GM12865 (cell line): ENCODE data around the gene NT5DC1.
"Not testable (repeated sequence)": the region's sequence is repeated elsewhere in the genome, so short reads cannot be mapped to it uniquely, and the experiment has no call there.

Experiments used
- DNase-seq: peaks from one replicate; pipeline ENCODE4 v3.0.0; 2010; ENCODE audit warnings: low read depth
- H3K4me3 ChIP-seq: 2 replicates; pipeline ENCODE4 v1.5.1; 2011; ENCODE audit warnings: mild to moderate bottlenecking, low read depth, low read length, control low read depth
- TF ChIP-seq, protein P1 (sequence below): IDR thresholded peaks from 2 replicates; pipeline ENCODE4 v1.5.1; 2011; ENCODE audit warnings: low read length, control low read depth, low read depth, inconsistent platforms; ENCODE audit not compliant: insufficient read depth; ENCODE audit errors: missing control alignments

Gene NT5DC1

DNA sequence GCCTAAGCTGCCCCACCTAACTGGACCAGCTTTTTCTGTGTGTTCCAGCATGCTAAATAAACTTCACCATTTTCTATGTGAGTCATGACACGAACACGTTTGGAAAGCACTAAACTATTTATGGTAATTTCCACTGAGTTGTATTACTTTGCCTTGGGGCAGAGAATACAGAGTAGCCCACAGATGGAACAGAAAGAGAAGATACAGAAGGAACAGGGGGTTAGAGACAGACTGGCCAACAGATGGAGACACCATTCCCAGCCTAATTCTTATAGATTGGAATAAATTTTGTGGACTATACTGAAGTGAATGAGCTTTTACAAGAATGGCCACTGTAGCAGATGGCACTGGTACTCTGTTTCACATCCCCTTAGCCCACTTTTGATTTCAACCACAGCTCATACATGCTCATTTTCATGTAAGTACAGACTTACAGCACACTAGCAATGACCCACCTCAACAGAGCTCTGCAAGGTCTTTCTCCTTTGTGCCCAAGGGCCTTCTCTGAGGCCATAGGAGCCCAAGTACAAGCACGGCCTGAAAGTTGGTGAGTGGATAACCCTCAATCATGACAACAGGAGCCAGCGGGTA lies 13.1 kb upstream of the NT5DC1 start:
- peak; percentile 93 for DNase-seq
- peak overlapping the region; percentile 45 for H3K4me3 ChIP-seq
- TF ChIP-seq, protein P1, sequence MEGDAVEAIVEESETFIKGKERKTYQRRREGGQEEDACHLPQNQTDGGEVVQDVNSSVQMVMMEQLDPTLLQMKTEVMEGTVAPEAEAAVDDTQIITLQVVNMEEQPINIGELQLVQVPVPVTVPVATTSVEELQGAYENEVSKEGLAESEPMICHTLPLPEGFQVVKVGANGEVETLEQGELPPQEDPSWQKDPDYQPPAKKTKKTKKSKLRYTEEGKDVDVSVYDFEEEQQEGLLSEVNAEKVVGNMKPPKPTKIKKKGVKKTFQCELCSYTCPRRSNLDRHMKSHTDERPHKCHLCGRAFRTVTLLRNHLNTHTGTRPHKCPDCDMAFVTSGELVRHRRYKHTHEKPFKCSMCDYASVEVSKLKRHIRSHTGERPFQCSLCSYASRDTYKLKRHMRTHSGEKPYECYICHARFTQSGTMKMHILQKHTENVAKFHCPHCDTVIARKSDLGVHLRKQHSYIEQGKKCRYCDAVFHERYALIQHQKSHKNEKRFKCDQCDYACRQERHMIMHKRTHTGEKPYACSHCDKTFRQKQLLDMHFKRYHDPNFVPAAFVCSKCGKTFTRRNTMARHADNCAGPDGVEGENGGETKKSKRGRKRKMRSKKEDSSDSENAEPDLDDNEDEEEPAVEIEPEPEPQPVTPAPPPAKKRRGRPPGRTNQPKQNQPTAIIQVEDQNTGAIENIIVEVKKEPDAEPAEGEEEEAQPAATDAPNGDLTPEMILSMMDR: no peak

DNA sequence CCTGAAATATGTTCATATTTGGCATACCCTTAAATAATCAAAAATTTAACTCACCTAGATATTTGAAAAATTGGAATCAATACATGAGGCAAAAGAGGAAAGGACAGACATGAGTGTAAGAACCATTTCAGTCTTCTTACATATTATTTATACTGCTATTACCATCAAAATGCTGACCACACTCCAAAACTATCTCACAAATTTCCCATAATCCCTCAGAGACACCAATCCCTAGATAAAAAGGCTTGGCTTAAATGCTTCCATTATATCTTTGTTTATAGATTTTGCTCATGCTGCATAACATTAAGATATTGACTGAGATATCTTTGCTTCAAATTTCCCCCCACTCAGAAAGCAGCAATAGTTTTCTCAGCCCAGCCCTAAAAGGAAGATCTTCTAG lies 11.7 kb upstream of the NT5DC1 start:
- TF ChIP-seq, protein P1: no peak
- peak overlapping the region; percentile 45; the same call in 1 of the 2 replicates for H3K4me3 ChIP-seq
- no peak for DNase-seq

DNA sequence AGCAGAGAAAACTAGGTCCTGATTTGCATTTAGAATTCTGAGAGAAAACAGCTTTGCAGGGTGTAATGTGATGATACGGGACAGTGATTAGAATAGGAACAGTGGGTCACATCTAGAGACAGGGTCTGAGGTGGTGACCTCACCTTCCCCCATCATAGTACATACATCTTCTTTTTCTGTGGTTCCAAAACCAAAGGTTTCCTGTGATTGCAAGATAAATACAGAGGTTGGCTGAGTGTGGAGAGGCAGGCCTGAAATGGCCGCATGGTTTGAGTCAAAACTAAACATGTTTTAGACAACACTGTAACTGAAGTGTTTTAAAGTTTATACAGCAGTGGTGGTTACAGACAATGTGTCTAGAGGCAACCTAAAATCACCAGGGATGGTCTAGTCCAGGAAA lies 10.4 kb upstream of the NT5DC1 start:
- peak; percentile 87 for DNase-seq
- TF ChIP-seq, protein P1: no peak
- no peak overlapping the region for H3K4me3 ChIP-seq

DNA sequence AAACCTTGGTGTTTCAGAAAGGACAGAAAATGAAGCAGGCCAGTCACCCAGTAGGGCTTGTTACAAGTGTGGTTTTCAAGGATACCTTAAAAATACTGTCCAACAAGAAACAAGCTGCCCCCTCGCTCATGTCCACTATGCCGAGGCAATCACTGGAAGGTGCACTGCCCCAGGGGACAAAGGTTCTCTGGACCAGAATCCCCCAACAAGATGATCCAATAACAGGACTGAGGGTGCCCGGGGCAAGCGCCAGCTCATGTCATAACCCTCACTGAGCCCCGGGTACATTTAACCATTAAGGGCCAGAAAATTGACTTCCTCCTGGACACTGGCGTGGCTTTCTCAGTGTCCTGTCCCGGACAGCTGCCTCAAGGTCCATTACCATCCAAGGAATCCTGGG lies 6.6 kb upstream of the NT5DC1 start:
- no peak for DNase-seq
- TF ChIP-seq, protein P1: no peak
- no peak overlapping the region for H3K4me3 ChIP-seq

DNA sequence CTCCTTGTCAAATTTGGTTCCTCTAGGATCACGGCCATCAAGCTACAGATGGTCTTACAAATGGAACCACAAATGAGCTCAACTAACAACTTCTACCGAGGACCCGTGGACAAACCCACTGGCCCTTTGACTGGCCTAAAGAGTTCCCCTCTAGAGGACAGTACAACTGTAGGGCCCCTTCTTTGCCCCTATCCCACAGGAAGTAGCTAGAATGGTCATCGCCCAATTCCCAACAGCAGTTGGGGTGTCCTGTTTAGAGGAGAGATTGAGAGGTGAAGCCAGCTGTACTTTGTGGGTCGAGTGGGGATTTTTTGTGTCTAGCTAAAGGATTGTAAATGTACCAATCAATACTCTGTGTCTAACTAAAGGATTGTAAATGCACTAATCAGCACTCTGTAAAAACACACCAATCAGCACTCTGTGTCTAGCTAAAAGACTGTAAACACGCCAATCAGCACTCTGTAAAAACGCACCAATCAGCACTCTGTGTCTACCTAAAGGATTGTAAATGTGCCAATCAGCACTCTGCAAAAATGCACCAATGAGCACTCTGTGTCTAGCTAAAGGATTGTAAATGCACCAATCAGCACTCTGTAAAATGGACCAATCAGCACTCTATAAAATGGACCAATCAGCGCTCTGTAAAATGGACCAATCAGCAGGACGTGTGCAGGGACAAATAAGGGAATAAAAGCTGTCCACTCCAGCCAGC lies 4.4 kb upstream of the NT5DC1 start:
- DNase-seq, H3K4me3 ChIP-seq: not testable (repeated sequence)

DNA sequence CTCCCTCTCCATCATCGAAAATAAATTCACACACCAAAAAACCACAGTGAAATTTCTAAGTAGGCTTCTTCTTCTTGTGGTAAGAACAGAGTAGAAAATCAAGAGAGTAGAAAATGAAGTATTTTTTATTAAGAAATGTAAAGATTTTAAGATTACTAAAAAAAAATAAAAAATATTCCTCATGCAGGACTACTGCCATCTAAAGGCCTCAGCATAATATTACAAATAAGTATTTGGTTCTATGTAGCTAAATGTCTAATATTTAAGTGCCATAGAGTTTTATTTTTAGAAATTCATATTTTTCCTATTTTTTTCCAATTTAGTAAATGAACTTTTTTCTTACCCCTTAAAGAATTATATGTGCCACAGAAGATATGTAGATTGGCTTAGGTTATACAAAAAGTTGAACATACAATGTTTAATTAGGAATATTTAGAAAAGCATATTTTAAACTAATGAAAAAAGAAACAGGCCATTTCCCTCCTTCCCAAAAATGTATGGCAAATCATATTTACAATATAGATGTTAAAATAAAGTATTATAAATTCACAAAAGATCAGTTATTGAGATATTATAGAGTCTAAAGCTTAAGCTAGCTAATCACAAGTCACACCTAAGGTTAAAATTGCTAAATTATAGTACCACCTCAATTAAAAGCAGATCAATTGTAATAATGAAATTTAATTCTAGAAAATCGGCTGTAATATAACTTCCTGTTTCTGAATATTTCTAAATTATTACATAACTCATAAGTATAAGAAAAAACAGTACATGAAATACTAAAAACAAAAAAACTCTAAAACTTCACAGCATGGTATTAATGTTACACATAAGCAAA lies 3.5 kb upstream of the NT5DC1 start:
- TF ChIP-seq, protein P1: peak; percentile 23
- DNase-seq: no peak
- H3K4me3 ChIP-seq: no peak overlapping the region

DNA sequence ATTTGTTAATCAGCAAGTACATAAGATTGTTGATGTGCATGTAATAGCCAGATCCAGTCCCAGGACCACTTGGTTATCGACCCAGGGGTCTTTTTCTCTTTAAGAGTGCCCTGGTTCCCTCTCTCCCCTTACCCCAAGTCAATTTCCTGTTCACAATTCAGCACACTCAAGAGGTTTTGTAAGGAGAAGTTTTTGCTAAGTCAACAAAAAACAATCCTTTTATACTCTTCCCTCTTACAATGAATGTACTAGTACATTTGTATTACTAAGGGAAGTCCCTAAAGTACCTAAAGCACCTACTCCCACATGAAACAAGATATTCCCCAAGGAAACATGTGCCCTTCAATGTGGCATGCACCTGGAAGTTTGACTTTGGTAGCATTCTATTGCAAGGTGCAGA lies 1.6 kb upstream of the NT5DC1 start:
- TF ChIP-seq, protein P1: no peak

More for the DNA sequence above, 1.6 kb upstream of the NT5DC1 start:
- peak overlapping the region; percentile 49 for H3K4me3 ChIP-seq
- no peak for DNase-seq
